Measurements from ENCODE around the gene NPW. TPM values are rescaled to one million over a fixed set of nuclear protein-coding genes. Genes with fewer than 3 reads are reported as not detected.

Gene NPW
- polyA plus RNA-seq, 4 donors, result 0.48 to 9.0 (median 0.81) TPM; not detected in 1

Other genes starting within 250 kb of the NPW start
- gene NME3, start 248.2 kb upstream of the NPW start, polyA plus RNA-seq, result 100 to 1,000 TPM in 2 of 4 donors, 10 to 100 TPM in 2; 61.2 to 293 (median 153) TPM
- 10 to 100 TPM in 2 of 4 donors, 1 to 10 TPM in 2; 6.8 to 16.1 (median 9.6) TPM for gene EME2, start 247.0 kb upstream of the NPW start, polyA plus RNA-seq
- gene MRPS34, start 246.7 kb upstream of the NPW start, polyA plus RNA-seq, result 100 to 1,000 TPM in 3 of 4 donors, 10 to 100 TPM in 1; 88.9 to 199 (median 172) TPM
- 100 to 1,000 TPM in 2 of 4 donors, 10 to 100 TPM in 2; 41.3 to 197 (median 97.4) TPM for gene SPSB3, start 237.2 kb upstream of the NPW start, polyA plus RNA-seq
- gene NUBP2, start 236.8 kb upstream of the NPW start, polyA plus RNA-seq, result 10 to 100 TPM; 38.6 to 70.7 (median 61.8) TPM
- gene IGFALS, start 226.1 kb upstream of the NPW start, polyA plus RNA-seq, result 10 to 100 TPM in 1 of 4 donors, under 1 TPM in 3; 0.16 to 17.0 (median 0.38) TPM
- gene HAGH, start 193.0 kb upstream of the NPW start, polyA plus RNA-seq, result 100 to 1,000 TPM in 2 of 4 donors, 10 to 100 TPM in 2; 49.4 to 167 (median 102) TPM
- gene FAHD1, start 192.6 kb upstream of the NPW start, polyA plus RNA-seq, result 100 to 1,000 TPM in 1 of 4 donors, 10 to 100 TPM in 3; 55.1 to 181 (median 76.7) TPM
- under 1 TPM in 2 of 4 donors, not detected in 2; 0.34 to 0.38 TPM for gene MEIOB, start 147.6 kb upstream of the NPW start, polyA plus RNA-seq
- gene HS3ST6, start 101.4 kb upstream of the NPW start, polyA plus RNA-seq, result under 1 TPM in 1 of 4 donors, not detected in 3; 0.04 TPM
- gene MSRB1, start 76.6 kb upstream of the NPW start, polyA plus RNA-seq, result 100 to 1,000 TPM in 1 of 4 donors, 10 to 100 TPM in 3; 50.6 to 105 (median 62.0) TPM
- gene RPL3L, start 65.1 kb upstream of the NPW start, polyA plus RNA-seq, result 1 to 10 TPM in 1 of 4 donors, under 1 TPM in 2, not detected in 1; 0.38 to 1.1 (median 0.67) TPM
- gene NDUFB10, start 60.2 kb upstream of the NPW start, polyA plus RNA-seq, result 100 to 1,000 TPM; 132 to 544 (median 376) TPM
- 1,000 to 10,000 TPM; 1,075 to 4,112 (median 2,558) TPM for gene RPS2, start 55.0 kb upstream of the NPW start, polyA plus RNA-seq
- under 1 TPM in 2 of 4 donors, not detected in 2; 0.09 to 0.18 TPM for gene RNF151, start 52.9 kb upstream of the NPW start, polyA plus RNA-seq
- gene TBL3, start 47.7 kb upstream of the NPW start, polyA plus RNA-seq, result 10 to 100 TPM; 34.1 to 49.7 (median 45.6) TPM
- gene NOXO1, start 38.3 kb upstream of the NPW start, polyA plus RNA-seq, result 10 to 100 TPM in 2 of 4 donors, 1 to 10 TPM in 2; 3.1 to 30.5 (median 10.8) TPM
- 100 to 1,000 TPM in 2 of 4 donors, 10 to 100 TPM in 2; 50.4 to 261 (median 94.7) TPM for gene GFER, start 35.6 kb upstream of the NPW start, polyA plus RNA-seq
- gene SYNGR3, start 29.8 kb upstream of the NPW start, polyA plus RNA-seq, result 1 to 10 TPM in 2 of 4 donors, under 1 TPM in 2; 0.45 to 5.4 (median 0.92) TPM
- 10 to 100 TPM; 26.7 to 51.9 (median 29.7) TPM for gene ZNF598, start 10.0 kb upstream of the NPW start, polyA plus RNA-seq
- 10 to 100 TPM; 15.7 to 76.1 (median 42.9) TPM for gene NHERF2, start 7.1 kb downstream of the NPW start, polyA plus RNA-seq
- gene NTHL1, start 28.0 kb downstream of the NPW start, polyA plus RNA-seq, result 10 to 100 TPM; 13.0 to 27.6 (median 18.5) TPM
- gene TSC2, start 28.2 kb downstream of the NPW start, polyA plus RNA-seq, result 10 to 100 TPM; 35.1 to 75.9 (median 60.1) TPM
- gene PKD1, start 116.1 kb downstream of the NPW start, polyA plus RNA-seq, result 10 to 100 TPM; 10.5 to 42.2 (median 26.7) TPM
- gene RAB26, start 128.8 kb downstream of the NPW start, polyA plus RNA-seq, result 10 to 100 TPM; 11.9 to 31.9 (median 23.7) TPM
- gene TRAF7, start 136.0 kb downstream of the NPW start, polyA plus RNA-seq, result 10 to 100 TPM; 47.6 to 73.4 (median 64.1) TPM
- 1 to 10 TPM in 1 of 4 donors, under 1 TPM in 3; 0.27 to 1.1 (median 0.51) TPM for gene CASKIN1, start 176.8 kb downstream of the NPW start, polyA plus RNA-seq
- 10 to 100 TPM; 41.5 to 68.7 (median 62.7) TPM for gene MLST8, start 185.7 kb downstream of the NPW start, polyA plus RNA-seq
- gene BRICD5, start 191.1 kb downstream of the NPW start, polyA plus RNA-seq, result 10 to 100 TPM in 1 of 4 donors, 1 to 10 TPM in 3; 1.6 to 84.1 (median 8.6) TPM
- 10 to 100 TPM; 11.1 to 16.2 (median 13.4) TPM for gene PGP, start 195.1 kb downstream of the NPW start, polyA plus RNA-seq
- 10 to 100 TPM; 16.5 to 37.1 (median 22.8) TPM for gene E4F1, start 203.8 kb downstream of the NPW start, polyA plus RNA-seq
- 1 to 10 TPM in 2 of 4 donors, under 1 TPM in 2; 0.55 to 3.8 (median 1.4) TPM for gene DNASE1L2, start 216.7 kb downstream of the NPW start, polyA plus RNA-seq
- gene ECI1, start 231.8 kb downstream of the NPW start, polyA plus RNA-seq, result 100 to 1,000 TPM in 3 of 4 donors, 10 to 100 TPM in 1; 86.1 to 246 (median 166) TPM
- gene RNPS1, start 248.3 kb downstream of the NPW start, polyA plus RNA-seq, result 100 to 1,000 TPM in 3 of 4 donors, 10 to 100 TPM in 1; 91.7 to 166 (median 138) TPM